HG03196 (cell line): ENCODE measurements around the gene PNPLA1.

ENCODE experiments used
- ATAC-seq: cut with Tn5 transposase; IDR thresholded peaks from one replicate; pipeline ENCODE4 v1.9.1; 2021; ENCODE audit not compliant: unreplicated experiment

Gene PNPLA1

GRCh38 chr6:36246506-36247268 lies 23.2 kb upstream of the PNPLA1 start:
- no peak for ATAC-seq

GRCh38 chr6:36247693-36248092 lies 22.2 kb upstream of the PNPLA1 start:
- ATAC-seq: no peak

- no peak for ATAC-seq
Measured at GRCh38 chr6:36248980-36249379, 20.9 kb upstream of the PNPLA1 start.

- no peak for ATAC-seq
Measured at GRCh38 chr6:36249536-36249935, 20.3 kb upstream of the PNPLA1 start.

GRCh38 chr6:36252005-36252404 lies 17.9 kb upstream of the PNPLA1 start:
- no peak for ATAC-seq

GRCh38 chr6:36263390-36264000 lies 6.4 kb upstream of the PNPLA1 start:
- no peak for ATAC-seq

GRCh38 chr6:36265744-36266143 lies 4.1 kb upstream of the PNPLA1 start:
- ATAC-seq: no peak

GRCh38 chr6:36266913-36267644 lies 2.8 kb upstream of the PNPLA1 start:
- no peak for ATAC-seq

- no peak for ATAC-seq
Measured at GRCh38 chr6:36267731-36268477, 2.0 kb upstream of the PNPLA1 start.

GRCh38 chr6:36268478-36269275 lies 1.2 kb upstream of the PNPLA1 start:
- ATAC-seq: no peak

GRCh38 chr6:36272234-36272633 lies 2.4 kb downstream of the PNPLA1 start:
- ATAC-seq: no peak

- ATAC-seq: no peak
Measured at GRCh38 chr6:36273067-36273466, 3.2 kb downstream of the PNPLA1 start.

GRCh38 chr6:36273802-36274514 lies 4.1 kb downstream of the PNPLA1 start:
- no peak for ATAC-seq

- ATAC-seq: no peak
Measured at GRCh38 chr6:36276581-36277536, 7.0 kb downstream of the PNPLA1 start.

GRCh38 chr6:36277946-36278470 lies 8.1 kb downstream of the PNPLA1 start:
- ATAC-seq: no peak

- no peak for ATAC-seq
Measured at GRCh38 chr6:36280467-36280866, 10.6 kb downstream of the PNPLA1 start.

GRCh38 chr6:36280983-36281382 lies 11.1 kb downstream of the PNPLA1 start:
- no peak for ATAC-seq

GRCh38 chr6:36283608-36284007 lies 13.7 kb downstream of the PNPLA1 start:
- ATAC-seq: no peak

- ATAC-seq: no peak
Measured at GRCh38 chr6:36284359-36284758, 14.5 kb downstream of the PNPLA1 start.
